Calu3 (cell line): ENCODE measurements around the gene WDR7. TPM values are rescaled to one million over a fixed set of nuclear protein-coding genes. Genes with fewer than 3 reads are reported as not detected.

Experiments
- BruUV-seq: library from RNA; stranded (reverse); fragments of 400-500 nt; replicated peaks from 2 replicates; lab custom pipeline; 2021; lab: Mats Ljungman, UMichigan
- CTCF ChIA-PET: fragments of 300-600 bp; sonication (Branson Sonifier 250); formaldehyde crosslinking; loops from one replicate; lab custom pipeline; 2022; ENCODE audit warnings: antibody characterized with exemption; lab: Charles Lee
- DNase-seq: peaks from one replicate; pipeline ENCODE4 v3.0.0; 2022
- H3K27ac Mint-ChIP-seq: one replicate; pipeline ENCODE4 v1.8.0; 2022; ENCODE audit warnings: mixed read lengths; ENCODE audit not compliant: unreplicated experiment
- H3K27me3 Mint-ChIP-seq: one replicate; pipeline ENCODE4 v1.8.0; 2022; ENCODE audit warnings: mixed read lengths; ENCODE audit not compliant: unreplicated experiment
- H3K36me3 Mint-ChIP-seq: one replicate; pipeline ENCODE4 v1.8.0; 2022; ENCODE audit warnings: mild to moderate bottlenecking, moderate library complexity, mixed read lengths; ENCODE audit not compliant: insufficient read depth, unreplicated experiment
- H3K4me1 Mint-ChIP-seq: one replicate; pipeline ENCODE4 v1.8.0; 2022; ENCODE audit warnings: mild to moderate bottlenecking, low read depth, mixed read lengths; ENCODE audit not compliant: unreplicated experiment
- H3K4me3 Mint-ChIP-seq: one replicate; pipeline ENCODE4 v1.8.0; 2022; ENCODE audit warnings: mild to moderate bottlenecking, low read depth, moderate library complexity, mixed read lengths; ENCODE audit not compliant: unreplicated experiment
- H3K9me3 Mint-ChIP-seq: one replicate; pipeline ENCODE4 v1.8.0; 2022; ENCODE audit warnings: low read depth, mixed read lengths; ENCODE audit not compliant: unreplicated experiment
- intact Hi-C: fragments of 100-400 bp; cut with micrococcal nuclease; formaldehyde crosslinking; loops from one replicate; pipeline ENCODE4 v1.10.0; 2022; ENCODE audit not compliant: unreplicated experiment
- total RNA-seq: library from RNA; stranded (reverse); gene quantifications from 2 replicates; pipeline ENCODE4 v1.2.3, GENCODE V29; 2022
- TF ChIP-seq, protein P1 (sequence below): fragments of 200-600 bp; IDR thresholded peaks from one replicate; pipeline ENCODE4 v1.8.0; 2022; ENCODE audit warnings: antibody characterized with exemption; ENCODE audit not compliant: unreplicated experiment

Gene WDR7
- total RNA-seq, 1 experiment from 2014 or later = 16.2 TPM

DNA sequence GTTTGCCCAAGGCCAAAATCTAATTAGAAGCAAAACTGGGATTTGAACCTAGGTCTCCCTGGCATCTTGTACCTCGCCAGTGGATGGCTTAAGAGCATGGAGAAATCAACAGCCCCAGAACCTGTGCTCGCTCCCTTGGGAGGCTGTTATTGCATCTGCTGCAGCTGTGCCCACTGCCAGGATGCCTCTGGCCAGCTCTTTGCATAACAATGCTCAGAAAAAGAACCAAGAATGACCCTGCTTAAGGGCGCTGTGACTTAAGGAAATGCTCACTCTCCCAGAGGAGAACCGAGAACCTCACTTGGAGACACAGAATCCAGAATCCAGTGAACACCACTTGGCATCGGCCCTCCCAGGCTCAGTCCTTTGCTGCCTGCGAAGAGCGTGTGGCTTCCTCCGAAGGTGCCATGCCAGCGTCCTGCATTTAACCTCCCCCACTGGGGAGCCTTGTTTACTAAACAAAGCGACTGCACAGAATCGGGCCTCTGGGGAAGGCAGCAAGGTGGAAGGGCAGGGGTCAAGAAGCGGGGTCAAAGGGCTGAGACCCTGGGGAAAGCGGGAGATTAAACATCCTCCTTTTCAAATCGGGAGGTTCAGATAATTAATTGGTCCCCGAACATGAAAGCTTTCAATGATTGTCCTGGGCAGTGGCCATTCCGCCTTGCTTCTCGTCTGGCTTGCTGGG lies 424.7 kb downstream of the WDR7 start:
- Mint-ChIP-seq H3K27me3 (peaks cover 11% of the 10 kb centered on the region), H3K27ac (no peak overlapping the region), H3K4me3 (no peak overlapping the region), H3K4me1 (peaks cover 10% of the 10 kb centered on the region), H3K36me3 (no peaks in the 10 kb centered on the region), H3K9me3 (no peaks in the 10 kb centered on the region)
- intact Hi-C loops = no loop called here
- TF ChIP-seq, protein P1, sequence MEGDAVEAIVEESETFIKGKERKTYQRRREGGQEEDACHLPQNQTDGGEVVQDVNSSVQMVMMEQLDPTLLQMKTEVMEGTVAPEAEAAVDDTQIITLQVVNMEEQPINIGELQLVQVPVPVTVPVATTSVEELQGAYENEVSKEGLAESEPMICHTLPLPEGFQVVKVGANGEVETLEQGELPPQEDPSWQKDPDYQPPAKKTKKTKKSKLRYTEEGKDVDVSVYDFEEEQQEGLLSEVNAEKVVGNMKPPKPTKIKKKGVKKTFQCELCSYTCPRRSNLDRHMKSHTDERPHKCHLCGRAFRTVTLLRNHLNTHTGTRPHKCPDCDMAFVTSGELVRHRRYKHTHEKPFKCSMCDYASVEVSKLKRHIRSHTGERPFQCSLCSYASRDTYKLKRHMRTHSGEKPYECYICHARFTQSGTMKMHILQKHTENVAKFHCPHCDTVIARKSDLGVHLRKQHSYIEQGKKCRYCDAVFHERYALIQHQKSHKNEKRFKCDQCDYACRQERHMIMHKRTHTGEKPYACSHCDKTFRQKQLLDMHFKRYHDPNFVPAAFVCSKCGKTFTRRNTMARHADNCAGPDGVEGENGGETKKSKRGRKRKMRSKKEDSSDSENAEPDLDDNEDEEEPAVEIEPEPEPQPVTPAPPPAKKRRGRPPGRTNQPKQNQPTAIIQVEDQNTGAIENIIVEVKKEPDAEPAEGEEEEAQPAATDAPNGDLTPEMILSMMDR = no peak
- BruUV-seq = no TSS peak
- no peak for DNase-seq
- CTCF ChIA-PET = no interaction called here

DNA sequence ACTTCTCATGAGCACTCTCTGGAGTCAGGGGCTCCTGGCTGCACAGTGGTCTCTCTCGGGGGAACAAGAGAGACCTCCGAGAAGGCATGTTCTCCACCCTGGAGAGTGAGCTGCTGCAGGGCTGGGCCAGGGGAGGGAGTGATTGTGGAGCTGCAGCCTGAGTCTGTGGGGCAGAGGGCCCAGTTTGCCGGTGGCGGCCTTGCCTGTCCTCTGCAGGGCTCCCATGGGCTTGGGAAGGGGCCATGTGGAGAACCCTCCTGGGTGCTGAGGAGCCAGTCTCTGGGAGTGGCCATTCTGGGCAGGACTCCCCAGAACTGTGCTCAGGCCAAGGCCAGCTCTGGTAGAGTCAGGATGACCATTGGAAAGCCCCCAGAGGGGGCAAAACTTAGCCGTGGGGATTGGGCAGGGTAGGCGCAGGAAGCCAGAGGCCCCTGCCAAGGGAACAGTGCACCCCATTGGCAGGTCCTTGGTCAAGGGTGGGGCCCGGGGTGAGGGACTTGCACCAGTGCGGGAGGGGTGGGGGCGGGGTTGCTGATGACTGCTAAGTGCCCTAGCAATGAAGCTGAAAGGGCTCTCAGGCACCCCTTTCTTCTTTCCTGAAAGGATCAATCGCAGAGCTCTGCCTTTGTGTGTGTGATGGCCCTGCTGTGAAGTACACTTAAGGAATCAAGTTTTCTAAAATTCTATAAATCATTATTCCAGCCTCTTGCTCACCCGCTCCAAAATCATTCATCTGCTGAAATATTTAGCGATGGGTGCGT lies 426.0 kb downstream of the WDR7 start:
- peaks cover 10% of the 10 kb centered on the region for H3K4me1 Mint-ChIP-seq
- H3K9me3 Mint-ChIP-seq = no peaks in the 10 kb centered on the region
- CTCF ChIA-PET = no interaction called here
- H3K4me3 Mint-ChIP-seq = no peak overlapping the region
- no TSS peak for BruUV-seq
- DNase-seq = no peak
- H3K27ac Mint-ChIP-seq = no peak overlapping the region
- H3K27me3 Mint-ChIP-seq = no peaks in the 10 kb centered on the region
- TF ChIP-seq, protein P1 = no peak
- intact Hi-C loops = no loop called here
- H3K36me3 Mint-ChIP-seq = no peaks in the 10 kb centered on the region

DNA sequence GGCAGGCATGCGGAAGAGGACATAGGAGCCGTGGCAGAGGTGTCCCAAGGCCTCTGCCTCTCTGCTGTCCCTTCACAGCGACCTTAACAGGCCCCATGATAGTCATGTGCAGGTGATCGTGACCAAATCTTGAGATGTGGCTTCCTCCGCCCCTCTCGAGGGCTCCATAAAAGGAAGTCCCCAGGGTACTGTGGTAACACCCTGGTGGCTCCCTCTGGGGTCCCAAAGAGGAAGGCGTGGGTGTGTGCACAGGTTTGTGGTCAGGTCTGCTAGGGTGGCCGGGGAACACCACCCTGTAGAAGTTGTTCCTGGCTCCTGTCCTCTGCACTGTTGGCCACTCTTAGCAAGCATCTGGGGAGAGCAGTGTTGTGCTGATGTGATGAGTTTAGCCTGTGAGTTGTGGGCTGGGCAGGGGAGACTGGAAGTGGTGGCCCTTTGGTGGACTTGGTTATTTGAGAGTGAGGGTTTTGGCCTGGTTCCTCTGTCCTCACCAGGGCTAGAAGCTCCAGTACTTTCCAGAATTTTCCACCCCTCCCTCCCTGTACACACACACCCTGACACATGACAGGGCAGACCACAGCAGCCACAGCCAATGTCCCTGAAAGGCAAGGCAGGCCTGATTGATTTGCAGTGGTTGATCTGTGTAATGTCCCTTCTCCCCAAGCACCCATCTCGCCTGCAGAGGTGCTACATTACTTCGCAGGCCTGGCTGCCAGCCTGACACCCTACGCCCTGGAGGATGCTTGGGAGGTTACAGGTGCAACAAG lies 426.8 kb downstream of the WDR7 start:
- Mint-ChIP-seq H3K36me3 (no peaks in the 10 kb centered on the region), H3K4me1 (peaks cover 10% of the 10 kb centered on the region), H3K27me3 (no peaks in the 10 kb centered on the region), H3K9me3 (no peaks in the 10 kb centered on the region), H3K4me3 (no peak overlapping the region), H3K27ac (no peak overlapping the region)
- intact Hi-C loops = no loop called here
- CTCF ChIA-PET = no interaction called here
- BruUV-seq = no TSS peak
- TF ChIP-seq, protein P1 = no peak
- DNase-seq = no peak

DNA sequence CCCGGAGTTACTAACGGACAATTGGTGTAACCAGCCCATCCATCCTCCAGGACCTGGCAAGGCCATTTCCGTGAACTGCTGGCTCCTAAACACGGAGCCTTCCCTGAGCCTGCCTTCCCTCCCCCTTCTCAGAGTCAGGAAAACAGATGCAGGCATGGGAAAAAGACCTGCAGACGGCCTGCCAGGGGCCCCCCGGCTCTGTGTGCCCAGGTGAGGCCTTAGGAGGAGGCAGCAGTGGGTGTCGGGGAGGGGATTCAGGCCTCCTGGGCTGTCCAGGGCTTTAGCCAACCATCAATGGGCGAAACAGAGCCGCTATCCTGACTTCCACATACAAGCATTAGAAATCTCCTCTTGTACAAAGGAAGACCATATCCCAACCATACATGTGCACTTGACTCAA lies 427.5 kb downstream of the WDR7 start:
- Mint-ChIP-seq H3K36me3 (no peaks in the 10 kb centered on the region), H3K9me3 (peaks cover 2% of the 10 kb centered on the region), H3K27ac (no peak overlapping the region), H3K4me1 (peaks cover 12% of the 10 kb centered on the region), H3K4me3 (no peak overlapping the region), H3K27me3 (no peaks in the 10 kb centered on the region)
- intact Hi-C loops = no loop called here
- CTCF ChIA-PET = no interaction called here
- TF ChIP-seq, protein P1 = no peak
- no peak for DNase-seq
- no TSS peak for BruUV-seq
